HG03039 (cell line): ENCODE measurements around the gene EEIG1.

Experiments
- ATAC-seq: cut with Tn5 transposase; IDR thresholded peaks from one replicate; pipeline ENCODE4 v1.9.1; 2021; ENCODE audit warnings: mild to moderate bottlenecking, moderate library complexity; ENCODE audit not compliant: unreplicated experiment

EEIG1 gene

GRCh38 chr9:127961155-127961490, 19.7 kb downstream of the EEIG1 start:
- no peak for ATAC-seq

GRCh38 chr9:127960410-127961154, 20.2 kb downstream of the EEIG1 start:
- no peak for ATAC-seq

GRCh38 chr9:127959841-127960409, 20.9 kb downstream of the EEIG1 start:
- no peak for ATAC-seq

DNA sequence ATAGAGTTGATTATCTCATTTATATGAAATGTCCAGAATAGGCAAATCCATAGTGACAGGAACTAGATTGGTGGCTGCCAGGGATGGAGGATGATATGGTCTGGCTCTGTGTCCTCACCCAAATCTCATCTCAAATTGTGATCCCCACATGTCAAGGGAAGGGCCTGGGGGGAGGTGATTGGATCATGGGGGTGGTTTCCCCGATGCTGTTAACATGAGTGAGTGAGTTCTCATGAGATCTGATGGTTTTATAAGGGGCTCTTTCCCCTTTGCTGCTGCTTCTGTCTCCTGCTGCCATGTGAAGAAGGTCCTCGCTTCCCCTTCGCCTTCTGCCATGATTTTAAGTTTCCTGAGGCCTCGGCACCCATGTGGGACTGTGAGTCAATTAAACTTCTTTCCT, 21.4 kb downstream of the EEIG1 start:
- ATAC-seq: no peak

DNA sequence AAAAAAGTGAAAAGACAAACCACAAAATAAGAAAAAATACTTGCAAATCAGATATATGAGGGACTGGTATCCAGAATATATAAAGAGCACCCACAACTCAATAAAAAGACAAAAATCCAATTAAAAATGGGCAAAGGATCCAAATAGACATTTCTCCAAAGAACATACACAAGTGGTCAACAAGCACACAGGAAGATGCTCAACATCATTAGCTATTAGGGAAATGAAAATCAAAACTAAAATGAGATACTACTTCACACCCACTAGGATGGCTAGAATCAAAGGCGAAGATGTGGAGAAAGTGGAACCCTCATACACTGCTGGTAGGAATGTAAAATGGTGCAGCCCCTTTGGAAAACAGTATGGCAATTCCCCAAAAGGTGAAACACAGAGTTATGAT, 22.1 kb downstream of the EEIG1 start:
- ATAC-seq: no peak

- no peak for ATAC-seq
Observed at GRCh38 chr9:127955294-127956015, 25.3 kb downstream of the EEIG1 start.

- no peak for ATAC-seq
Observed at GRCh38 chr9:127954831-127955293, 25.9 kb downstream of the EEIG1 start.

GRCh38 chr9:127953768-127954505, 26.9 kb downstream of the EEIG1 start:
- no peak for ATAC-seq

GRCh38 chr9:127953154-127953553, 27.6 kb downstream of the EEIG1 start:
- ATAC-seq: no peak

- ATAC-seq: no peak
Observed at GRCh38 chr9:127950513-127951289, 30.1 kb downstream of the EEIG1 start.

DNA sequence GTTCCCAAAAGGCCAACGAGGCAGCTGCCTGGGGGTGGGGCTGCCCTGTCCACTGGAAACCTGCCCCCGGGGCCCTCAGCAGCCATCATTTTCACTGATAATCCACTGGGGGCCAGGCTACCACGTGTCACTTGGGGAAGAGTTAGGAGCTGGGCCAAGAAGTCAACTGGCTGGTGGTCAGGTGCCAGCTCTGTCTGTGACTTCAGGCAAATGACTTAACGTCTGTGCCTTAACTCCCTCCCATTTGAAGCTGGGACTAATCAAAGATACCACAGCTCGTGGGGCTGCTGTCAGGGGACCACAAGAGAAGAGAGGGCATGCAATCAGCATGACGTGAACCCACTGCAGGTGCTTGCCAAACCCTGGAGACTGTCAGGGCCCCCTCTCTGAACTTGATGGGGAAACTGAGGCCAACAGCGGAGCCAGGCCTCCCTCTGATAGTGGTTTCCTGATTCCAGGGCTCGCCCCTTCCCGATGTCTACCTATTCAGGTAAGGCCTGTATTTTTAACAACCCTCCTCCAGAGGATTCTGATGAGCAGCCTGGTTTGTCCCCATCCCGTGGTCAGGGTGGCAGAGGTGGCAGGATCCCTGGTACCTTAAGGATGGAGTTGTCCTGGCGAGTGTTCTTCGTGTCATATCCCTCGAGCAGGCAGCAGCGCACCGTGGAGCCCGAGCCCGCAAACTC, 30.8 kb downstream of the EEIG1 start:
- no peak for ATAC-seq

- no peak for ATAC-seq
Observed at GRCh38 chr9:127947841-127948710, 32.7 kb downstream of the EEIG1 start.

- ATAC-seq: no peak
Observed at GRCh38 chr9:127946728-127947127, 34.1 kb downstream of the EEIG1 start.

- no peak for ATAC-seq
Observed at GRCh38 chr9:127945942-127946341, 34.8 kb downstream of the EEIG1 start.

- no peak for ATAC-seq
Observed at GRCh38 chr9:127945338-127945737, 35.5 kb downstream of the EEIG1 start.

- ATAC-seq: no peak
Observed at GRCh38 chr9:127944586-127945218, 36.1 kb downstream of the EEIG1 start.

- ATAC-seq: no peak
Observed at GRCh38 chr9:127943731-127944144, 37.1 kb downstream of the EEIG1 start.

GRCh38 chr9:127943011-127943662, 37.7 kb downstream of the EEIG1 start:
- no peak for ATAC-seq
